ENCODE data around the gene ARNT2. TPM values are rescaled to one million over a fixed set of nuclear protein-coding genes. Genes with fewer than 3 reads are reported as not detected.

Gene ARNT2
- total RNA-seq, 8 experiments from 2014 or later: 2.4 to 64.2 (median 23.9) TPM

Other genes starting within 250 kb of the ARNT2 start
- 10 to 100 TPM in 1 of 8 experiments, 1 to 10 TPM in 1, under 1 TPM in 6; under 0.01 to 10.9 (median 0.50) TPM for gene CTXND1, start 152.2 kb upstream of the ARNT2 start, total RNA-seq

Data from motor neuron (in vitro differentiated cells).